Measurements from ENCODE around the gene NPW. TPM values are rescaled to one million over a fixed set of nuclear protein-coding genes. Genes with fewer than 3 reads are reported as not detected.

The NPW gene
- total and polyA plus RNA-seq, 9 of the 15 experiments (the other 6 are each of a cell fraction or from before 2014, with no cell fraction given) = 0.14 to 4.0 (median 2.6) TPM; not detected in 4

- TF ChIP-seq SLC30A9 (CRISPR knock-in tag; IDR thresholded peaks at IDR 0.05) (no peak), FUS (optimal IDR thresholded peaks at IDR 0.05; ENCODE audit: low read depth, low read length) (peak; percentile 31), EZH2 (IDR thresholded peaks at IDR 0.05; ENCODE audit: borderline replicate concordance, low read depth, low read length) (no peak), HDAC6 (IDR thresholded peaks at IDR 0.05; ENCODE audit: low read depth, low read length) (no peak), REST (IDR thresholded peaks at IDR 0.05; ENCODE audit: borderline replicate concordance) (no peak), REST (CRISPR knock-in tag; IDR thresholded peaks at IDR 0.05; ENCODE audit: low read depth) (peak; percentile 58; the same call in 1 of the 2 replicates), BRF1 (IDR thresholded peaks at IDR 0.05; ENCODE audit: borderline replicate concordance, extremely low read depth, insufficient read length) (no peak), ZNF511 (CRISPR knock-in tag; IDR thresholded peaks at IDR 0.05) (peak; percentile 82), ZNF551 (CRISPR knock-in tag; IDR thresholded peaks at IDR 0.05) (no peak), ZFP36 (IDR thresholded peaks at IDR 0.05; ENCODE audit: low read depth, low read length, partially characterized antibody) (no peak), HNRNPLL (IDR thresholded peaks at IDR 0.05; ENCODE audit: low read depth, low read length, poor library complexity, severe bottlenecking) (peak; percentile 30), ZNF146 (CRISPR knock-in tag; IDR thresholded peaks at IDR 0.05; ENCODE audit: unreplicated experiment) (no peak), PHF8 (IDR thresholded peaks at IDR 0.05; ENCODE audit: borderline replicate concordance, low read length) (peak; percentile 81; the same call in 1 of the 2 replicates), ZNF408 (CRISPR knock-in tag; IDR thresholded peaks at IDR 0.05; ENCODE audit: low read depth) (no peak), ZNF75A (CRISPR knock-in tag; IDR thresholded peaks at IDR 0.05) (no peak), RFX7 (CRISPR knock-in tag; IDR thresholded peaks at IDR 0.05) (no peak), ZNF384 (IDR thresholded peaks at IDR 0.05; ENCODE audit: low read depth, low read length) (no peak), JUNB (CRISPR knock-in tag; conservative IDR thresholded peaks at IDR 0.05) (no peak), ZC3H4 (CRISPR knock-in tag; IDR thresholded peaks at IDR 0.05; ENCODE audit: borderline replicate concordance) (no peak)
Observed at GRCh38 chr16:1991948-1992703, 27.5 kb upstream of the NPW start (continued).

Measured in K562 (cell line).